Stimulated activated naive CD4-positive, alpha-beta T cell treated with Interleukin-2 at 50 U/mL for 16 hours (primary cell): ENCODE results near the gene UBA5.
A peak's percentile ranks its signal among the peaks of the same experiment; 100 is the strongest.

ENCODE experiments used
- DNase-seq: peaks from one replicate; lab custom pipeline; 2025; lab: John Stamatoyannopoulos, UW

Gene UBA5

DNA sequence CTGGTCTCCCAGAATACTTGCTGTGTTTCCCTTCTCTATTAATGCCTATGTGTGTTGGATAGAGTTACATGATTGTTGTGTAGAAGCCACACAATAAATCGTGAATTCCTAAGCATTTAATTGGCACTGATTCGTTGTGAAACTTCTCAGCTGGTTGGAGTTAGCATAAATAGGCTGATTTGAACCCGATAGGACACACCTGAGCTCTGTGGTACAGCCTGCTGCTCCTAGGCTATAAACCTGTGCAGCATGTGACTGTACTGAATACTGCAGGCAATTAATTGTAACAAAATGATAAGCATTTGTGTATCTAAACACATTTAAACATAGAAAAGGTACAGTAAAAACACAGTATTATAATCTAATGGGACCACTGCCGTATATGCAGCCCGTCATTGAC lies 5.4 kb upstream of the UBA5 start:
- no peak for DNase-seq

DNA sequence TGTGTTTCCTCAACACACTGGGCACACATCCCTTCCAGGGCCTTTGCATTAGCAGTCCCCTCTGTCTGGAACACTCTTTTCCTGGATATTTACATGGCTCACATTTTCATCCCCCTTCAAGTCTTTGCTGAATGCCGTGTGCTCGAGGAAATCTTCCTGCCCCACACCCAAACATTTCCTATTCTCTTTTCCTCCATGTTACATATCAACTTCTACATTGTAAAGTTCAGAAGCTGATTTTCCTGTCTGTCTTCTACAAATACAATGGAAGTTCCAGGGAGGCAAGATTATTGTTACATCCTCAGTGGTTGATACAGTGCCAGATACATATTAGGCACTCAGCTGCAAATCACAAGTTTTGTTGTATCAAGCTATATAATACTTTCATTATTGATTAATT lies 4.7 kb upstream of the UBA5 start:
- no peak for DNase-seq

DNA sequence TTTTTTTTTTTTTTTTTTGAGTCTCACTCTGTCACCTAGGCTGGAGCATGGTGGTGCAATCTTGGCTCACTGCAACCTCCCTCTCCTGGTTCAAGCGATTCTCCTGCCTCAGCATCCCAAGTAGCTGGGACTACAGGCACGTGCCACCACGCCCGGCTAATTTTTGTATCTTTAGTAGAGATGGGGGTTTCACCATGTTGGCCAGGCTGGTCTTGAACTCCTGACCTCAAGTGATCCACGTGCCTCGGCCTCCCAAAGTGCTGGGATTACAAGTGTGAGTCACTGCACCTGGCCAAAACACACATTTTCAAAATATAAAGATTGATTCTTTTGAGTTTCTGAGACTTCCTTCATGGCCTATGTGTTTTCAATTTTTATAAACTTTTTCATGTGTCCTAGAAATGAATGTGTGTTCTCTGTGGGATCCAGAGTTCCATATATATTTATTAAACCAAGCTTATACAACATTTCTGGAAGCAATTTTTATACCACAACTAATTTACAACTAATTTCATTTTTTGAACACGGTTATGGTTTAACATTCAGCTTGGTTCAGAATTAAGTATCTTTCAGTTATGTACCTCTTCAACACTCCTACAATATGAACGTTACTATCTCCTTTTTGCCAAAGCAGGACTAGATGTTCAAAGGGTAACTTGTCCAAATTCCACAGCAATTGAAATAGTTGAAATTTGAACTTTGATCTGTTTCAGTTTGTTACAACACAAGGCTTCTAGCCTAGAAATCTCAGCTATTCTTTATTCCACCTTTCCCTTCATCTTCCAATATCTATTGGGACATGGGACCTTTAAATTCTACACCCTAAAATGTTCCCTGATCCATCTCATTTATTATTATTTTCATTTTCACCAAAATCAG lies 2.0 kb upstream of the UBA5 start:
- no peak for DNase-seq

DNA sequence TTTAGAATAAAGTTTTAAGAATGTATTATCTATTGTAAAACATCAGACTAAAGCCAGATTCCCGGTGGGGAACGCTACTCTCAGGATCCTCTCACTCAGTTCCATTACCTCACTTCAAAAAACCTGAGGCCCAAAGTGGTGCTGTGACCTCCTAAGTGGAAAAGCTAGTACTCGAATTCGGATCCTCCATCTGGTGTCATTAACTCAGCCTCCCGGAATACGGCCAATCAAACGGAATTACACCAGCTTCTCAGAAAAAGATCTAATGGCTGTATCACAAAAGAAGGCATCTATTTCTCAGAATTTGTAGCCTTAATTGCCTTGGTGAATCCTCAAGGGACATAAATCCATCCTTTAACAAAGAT lies 1.1 kb upstream of the UBA5 start:
- no peak for DNase-seq

DNA sequence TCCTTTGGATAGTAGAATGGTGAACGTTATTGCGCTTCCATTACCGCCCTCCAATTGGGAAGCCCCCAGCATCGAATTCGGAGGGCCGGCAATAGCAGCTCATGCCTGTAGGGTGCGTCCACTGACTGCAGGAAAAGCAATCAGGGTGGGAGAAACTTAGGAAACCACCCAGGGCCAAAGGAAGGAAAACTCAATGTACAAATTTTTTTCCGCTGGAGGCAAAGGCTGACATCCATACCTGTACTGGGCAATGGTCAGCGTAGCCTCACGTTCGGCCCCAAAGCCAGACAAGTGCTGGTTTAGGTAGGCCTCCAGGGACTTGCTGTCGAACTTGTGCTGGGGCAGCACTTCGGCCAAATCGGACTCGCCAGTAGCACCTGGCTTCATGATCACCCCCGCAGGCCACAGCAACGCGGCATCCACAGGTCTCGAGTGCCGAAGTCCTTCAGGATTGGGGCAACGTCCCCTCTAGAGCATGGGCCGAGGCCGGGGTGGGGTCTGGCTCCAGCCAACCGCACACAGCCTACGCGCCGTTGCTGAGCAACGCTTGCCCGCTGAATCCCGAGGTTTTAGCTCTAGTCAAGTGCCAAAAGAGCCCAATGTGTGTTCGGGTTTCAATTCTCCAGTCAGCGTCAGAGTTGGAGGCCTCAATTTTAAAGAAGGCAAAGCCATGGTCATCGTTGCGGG lies 621 bp upstream of the UBA5 start, which contains the start of gene ACAD11:
Gene ACAD11, minus strand, starts transcription at position 445 of the 687 bp plus-strand sequence. Its CDS starts 58 bp downstream, at position 387.
- peak; percentile 24 for DNase-seq

DNA sequence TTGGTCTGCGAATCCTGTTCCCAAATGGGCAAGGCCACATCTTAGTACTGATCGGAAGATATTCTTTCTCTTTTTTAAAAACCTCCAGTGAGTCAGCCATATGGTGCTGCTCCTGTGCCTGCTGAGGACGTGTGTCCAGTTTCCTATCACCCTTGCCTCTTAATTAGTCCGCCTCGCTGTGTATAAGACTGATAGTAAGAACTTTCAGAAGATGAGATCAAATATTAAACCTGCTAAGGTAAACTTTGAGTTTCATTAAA lies 612 bp downstream of the UBA5 start:
- DNase-seq: no peak

DNA sequence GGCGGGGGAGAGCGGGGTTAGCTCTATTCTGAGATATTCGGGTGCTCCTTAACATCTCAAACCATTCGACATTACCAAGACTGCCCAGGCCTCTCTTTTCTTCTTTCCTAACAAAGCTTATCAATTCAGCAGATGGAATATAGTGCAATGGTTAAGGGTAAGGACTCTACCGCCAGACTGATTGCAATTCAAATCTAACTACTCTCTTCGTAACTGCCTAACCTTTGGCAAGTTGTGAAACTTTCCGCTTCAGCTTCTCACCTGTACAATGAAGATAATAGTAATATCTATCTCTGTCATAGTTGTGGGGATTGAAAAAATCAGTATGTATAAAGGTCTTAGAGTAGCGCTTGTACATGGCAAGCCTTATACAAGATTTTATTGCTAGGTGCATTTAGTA lies 972 bp downstream of the UBA5 start:
- DNase-seq: no peak

DNA sequence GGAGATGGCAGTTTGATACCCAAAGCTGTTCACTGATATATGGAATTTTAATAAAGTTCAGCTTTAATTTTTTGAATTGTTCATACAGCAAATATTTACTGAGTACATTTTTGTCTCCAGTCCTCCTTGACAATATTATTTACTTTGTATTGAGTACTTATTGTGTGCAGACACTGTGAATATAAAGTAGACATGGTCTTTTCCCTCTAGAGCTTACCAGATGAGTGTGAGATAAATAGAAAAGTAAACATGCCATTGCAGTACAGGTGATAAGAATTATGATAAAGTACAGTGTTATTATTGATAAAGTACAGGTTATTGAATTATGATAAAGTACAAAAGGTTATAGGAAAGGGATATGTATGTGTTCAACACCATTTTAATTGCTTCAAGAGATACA lies 2.1 kb downstream of the UBA5 start:
- DNase-seq: no peak

DNA sequence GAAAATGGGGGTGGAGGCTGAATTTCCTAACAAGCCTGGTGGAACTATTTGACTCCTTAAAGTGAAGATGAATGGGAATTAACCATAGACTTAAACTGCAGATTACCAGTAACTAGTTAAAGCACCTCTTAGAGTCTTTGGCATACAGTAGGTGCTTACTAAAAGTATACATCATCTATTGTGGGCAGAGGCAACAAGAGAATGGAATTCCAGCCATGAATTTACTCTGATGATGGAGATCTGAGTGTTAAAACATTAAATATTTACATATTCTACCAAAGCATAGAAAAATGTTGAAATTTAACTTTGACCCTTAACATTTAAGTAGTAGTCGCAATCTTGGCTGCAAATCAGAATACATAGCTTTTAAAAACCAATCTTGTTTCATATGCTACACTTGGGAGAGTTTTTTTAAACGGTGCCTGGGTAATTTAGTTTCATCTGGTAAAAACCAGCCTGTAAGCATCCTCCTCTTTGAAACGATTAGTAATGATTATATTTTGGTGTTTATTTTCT lies 5.2 kb downstream of the UBA5 start:
- no peak for DNase-seq

DNA sequence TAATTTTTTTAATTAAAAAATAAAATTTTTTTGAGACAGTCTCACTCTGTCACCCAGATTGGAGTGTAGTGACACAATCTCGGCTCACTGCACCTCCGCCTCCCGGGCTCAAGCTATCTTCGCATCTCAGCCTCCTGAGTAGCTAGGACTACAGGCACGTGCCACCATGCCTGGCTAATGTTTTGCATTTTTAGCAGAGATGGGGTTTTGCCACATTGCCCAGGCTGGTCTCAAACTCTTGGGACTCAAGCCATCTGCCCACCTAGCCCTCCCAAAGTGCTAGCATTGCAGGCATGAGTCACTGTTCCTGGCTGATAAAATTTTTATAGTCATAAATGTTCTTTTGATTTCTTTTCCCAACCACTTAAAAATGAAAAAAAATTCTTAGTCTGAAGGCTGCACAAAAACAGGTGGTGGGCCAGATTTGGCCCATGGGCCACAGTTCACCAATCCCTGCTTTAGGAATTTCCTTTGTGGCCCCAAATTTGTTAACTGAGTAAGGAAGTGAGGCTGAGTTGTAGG lies 9.2 kb downstream of the UBA5 start:
- DNase-seq: no peak

DNA sequence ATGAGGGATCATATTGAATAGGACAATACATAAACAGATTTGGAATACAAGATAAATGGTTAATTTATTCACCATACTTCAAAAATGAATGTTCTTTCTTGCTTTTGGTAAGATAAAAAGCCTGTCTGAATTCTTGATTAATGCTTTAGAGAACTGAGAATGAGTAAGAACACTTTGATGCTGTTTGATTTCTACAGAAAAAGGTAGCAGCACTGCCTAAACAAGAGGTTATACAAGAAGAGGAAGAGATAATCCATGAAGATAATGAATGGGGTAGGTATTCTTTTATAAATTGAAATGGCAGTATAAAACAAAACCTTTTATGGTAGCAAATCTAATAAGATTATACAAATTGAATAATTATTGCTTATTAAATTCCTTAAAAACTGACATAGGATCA lies 15.3 kb downstream of the UBA5 start:
- no peak for DNase-seq

DNA sequence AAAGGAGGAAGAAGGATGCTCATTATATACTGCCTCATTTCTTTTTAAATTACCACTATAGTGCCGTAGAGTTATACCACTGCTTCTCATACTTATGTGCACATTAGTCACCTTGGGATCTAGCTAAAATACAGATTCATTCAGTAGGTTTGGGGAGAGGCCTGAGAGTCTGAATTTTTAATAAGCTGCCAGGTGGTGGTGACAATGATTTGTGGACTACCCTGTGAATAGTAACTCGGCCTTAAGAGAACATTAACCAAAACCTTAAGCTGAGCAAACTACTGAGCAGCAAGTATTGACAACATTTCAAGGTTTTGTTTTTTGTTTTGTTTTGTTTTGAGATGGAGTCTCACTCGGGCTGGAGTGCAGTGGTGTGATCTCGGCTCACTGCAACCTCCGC lies 19.8 kb downstream of the UBA5 start:
- no peak for DNase-seq

DNA sequence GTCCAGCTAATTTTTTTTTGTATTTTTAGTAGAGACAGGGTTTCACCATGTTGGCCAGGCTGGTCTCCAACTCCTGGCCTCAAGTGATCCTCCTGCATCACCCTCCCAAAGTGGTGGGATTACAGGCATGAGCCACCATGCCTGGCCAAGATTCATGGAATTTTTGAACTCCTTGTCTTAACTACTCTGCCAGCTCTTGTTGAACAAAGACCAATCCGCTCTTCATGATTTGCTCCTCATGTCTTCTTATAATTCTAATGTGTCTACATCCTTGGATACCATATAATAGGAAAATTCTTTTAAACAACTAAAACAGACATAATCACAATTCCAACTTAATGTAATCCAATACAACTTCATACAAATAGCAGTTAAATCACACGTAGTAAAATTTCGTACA lies 21.3 kb downstream of the UBA5 start:
- no peak for DNase-seq

DNA sequence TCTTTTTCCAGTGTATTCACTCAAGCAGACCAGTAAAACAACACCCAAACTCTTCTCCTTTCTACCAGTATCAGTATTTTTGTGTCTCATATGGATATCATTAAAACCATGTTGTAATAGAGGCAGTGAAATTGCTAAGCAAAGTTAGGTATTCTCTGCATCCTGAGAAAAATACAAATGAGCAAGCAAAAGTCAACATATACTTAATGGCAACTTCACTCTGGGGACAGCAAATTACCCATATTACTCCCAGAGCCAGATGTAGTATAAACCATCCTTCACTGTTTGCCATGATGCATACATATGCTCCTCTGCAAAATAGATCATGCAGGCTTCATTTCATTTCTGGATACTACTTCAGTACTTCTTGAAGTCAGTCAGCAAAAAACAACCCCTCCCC lies 22.1 kb downstream of the UBA5 start:
- DNase-seq: no peak

DNA sequence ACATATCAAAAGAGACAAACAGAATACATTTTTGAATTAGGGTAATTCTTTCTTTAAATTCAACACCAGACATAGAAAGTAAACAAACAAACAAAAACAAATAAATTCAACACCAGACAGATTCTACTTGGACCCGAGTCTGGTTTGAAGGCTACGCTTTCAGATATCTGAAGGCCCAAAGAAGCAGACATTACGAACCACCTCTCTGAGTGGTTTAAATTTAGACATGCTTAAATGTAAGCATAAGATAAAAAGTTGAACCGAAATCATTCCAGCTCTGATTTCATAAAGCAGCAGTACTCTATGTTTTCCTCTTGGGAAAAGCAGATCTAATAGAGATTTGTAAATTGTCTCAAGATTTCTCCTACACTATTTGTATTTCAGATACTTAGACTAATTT lies 29.9 kb downstream of the UBA5 start:
- no peak for DNase-seq

DNA sequence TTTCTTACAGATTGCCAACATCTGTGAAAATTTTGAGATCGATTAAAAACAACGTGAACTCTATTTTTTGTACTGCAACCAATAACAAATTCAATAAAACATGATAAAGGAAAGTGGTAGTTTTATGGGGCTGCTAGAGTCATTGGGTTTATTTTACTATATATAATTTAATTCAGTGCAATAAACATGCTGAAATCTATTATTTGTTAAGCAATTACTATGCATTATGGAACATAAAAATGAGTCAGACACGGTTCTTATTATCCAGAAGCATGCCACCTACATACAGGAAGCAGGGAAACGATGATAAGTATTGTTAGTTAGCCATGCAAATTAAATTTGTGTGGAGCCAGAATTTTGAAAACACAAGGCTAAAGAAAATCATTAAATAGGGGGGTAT lies 34.9 kb downstream of the UBA5 start:
- DNase-seq: no peak

DNA sequence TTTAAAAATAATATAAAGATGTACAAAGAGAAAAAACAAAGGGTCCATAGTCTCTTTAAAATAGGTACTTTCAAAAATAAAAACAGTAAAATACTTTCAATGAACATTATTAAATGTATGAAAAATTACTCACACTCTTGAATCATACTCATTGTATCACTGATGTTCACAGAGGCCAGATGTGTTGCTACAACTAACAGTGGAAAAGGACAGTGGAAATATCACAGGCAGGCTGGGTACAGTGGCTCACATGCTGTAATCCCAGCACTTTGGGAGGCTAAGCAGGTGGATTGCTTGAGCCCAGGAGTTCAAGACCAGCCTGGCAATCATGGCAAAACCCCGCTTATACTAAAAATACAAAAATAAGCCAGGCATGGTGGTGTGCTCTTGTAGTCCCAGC lies 35.3 kb downstream of the UBA5 start:
- no peak for DNase-seq

DNA sequence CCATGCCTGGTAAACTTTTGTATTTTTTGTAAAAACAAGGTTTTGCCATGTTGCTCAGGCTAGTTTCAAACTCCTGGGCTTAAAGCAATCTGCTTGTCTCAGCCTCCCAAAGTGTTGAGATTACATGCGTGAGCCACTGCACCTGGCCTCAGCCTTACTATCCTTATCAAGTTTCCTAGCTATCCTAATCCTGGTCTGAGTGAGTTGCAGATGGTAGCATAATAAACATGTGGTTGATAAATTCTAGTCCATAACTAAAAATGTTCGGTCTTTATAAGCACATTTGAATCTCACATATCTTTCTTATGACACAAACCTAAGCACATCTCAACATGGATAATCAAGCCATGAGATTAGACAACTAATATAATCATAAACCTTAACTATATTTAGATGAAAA lies 43.6 kb downstream of the UBA5 start:
- DNase-seq: no peak

DNA sequence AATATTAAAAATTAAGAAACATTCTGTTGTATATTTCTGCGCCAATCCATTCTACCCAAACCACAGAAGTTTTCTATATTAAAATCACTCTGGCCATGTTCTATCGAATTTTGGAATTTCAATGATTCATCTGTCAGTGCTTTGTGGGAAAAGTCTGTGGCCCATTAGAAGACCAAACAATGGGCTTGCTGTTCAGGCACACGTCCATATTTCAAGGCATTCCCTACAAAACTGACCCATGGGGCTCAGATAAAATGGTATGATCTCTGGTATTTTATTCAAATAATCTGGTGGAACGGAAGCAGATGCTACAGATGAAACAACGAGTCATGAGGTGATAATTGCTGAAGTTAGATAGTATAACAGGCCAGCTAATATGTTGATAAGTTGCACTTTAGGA lies 49.6 kb downstream of the UBA5 start:
- no peak for DNase-seq

DNA sequence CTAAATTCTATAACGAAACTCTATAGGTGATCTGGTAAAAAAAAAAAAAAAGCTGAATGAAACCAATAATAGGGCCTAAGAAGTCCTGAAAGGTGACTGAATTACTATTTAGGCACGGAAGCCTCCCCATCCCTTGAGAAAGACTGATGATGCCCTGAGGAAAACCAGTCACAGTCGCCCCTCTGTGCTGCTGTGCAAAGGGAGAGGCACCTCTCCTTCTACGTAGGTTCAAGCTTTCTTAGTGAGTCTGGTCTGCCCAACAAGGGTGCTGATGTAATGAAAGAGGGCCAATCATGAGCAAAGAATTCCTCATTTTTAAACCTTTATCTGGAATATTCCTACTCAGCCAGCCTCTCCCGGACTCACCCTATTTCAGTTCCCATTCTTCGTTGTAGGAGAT lies 50.2 kb downstream of the UBA5 start:
- no peak for DNase-seq

DNA sequence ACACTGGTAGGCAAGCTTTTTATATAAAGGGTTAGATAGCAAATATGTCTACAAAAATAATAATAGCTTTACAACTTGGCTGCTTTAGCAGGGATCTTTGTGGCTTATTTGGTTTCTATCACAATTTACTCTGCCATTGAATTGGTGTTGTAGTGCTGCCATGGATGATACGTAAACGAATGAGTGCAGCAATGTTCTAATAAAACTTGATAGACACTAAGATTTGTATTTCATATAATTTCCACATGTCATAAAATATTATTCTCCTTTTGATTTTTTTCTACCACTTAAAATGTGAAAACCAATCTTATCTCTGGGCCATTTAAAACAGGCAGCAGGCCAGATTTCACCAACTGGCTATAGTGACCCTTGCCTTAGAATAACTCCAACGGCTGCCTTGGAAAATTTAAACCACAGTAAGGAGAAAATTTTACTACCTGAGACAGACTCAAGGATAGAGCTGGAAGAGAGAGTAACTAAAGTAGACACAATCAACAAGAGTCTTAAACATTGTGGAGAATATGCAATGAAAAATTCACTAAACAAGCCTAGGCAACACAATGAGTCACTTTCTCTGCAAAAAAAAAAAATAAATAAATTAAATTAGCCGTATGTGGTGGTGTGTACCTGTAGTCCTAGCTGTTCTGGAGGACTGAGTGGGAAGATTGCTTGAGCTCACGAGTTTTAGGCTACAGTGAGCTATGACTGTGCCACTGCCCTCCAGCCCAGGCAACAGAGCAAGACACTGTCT lies 54.0 kb downstream of the UBA5 start:
- no peak for DNase-seq

DNA sequence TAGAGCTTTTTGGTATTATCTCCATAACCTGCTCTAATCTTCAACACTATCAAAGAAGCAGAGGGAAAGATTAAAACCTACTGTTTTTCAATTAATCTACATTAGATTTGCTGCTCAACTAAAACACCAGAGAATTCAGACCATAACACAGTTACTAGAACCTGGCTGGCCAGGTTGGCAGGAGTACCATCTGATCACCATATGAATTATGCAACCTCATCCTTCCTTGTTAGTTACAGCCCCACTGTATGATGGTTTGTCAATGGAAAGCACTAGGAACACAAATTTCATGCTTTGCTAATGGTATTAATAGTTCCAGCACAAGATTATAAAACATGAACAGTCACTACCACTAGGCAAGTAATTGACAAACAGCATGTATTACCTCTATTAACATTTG lies 56.2 kb downstream of the UBA5 start:
- no peak for DNase-seq

DNA sequence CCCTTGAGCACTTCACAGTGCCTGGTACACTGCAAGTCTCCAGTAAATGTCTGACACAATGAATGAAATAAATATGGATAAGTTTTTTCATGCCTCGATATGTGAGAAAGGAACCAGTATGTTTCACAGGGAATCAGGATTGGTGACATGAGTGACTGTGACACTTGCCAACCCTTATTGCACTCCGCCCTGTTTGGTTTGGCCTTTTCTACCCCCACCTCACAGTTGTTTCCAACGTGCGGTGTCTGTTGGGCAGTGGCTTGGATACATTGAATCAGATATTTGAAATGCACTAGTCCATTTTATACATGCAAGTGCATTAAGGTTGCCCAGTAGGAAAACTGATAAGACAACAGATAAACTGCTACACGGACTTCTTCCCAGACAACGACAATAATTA lies 60.1 kb downstream of the UBA5 start:
- no peak for DNase-seq
